GM23338 (cell line): ENCODE measurements around the gene AMFR. TPM values are rescaled to one million over a fixed set of nuclear protein-coding genes. Genes with fewer than 3 reads are reported as not detected.

ENCODE experiments used
- ATAC-seq: fragments of 200-7000 bp; cut with Tn5 transposase; 3 replicates; pipeline ENCODE4 v1.9.1; 2020
- DNase-seq: peaks from one replicate; pipeline ENCODE4 v3.0.0-alpha.2; 2015; ENCODE audit warnings: low spot score
- H2AFZ ChIP-seq: fragments of 200-600 bp; sonication (generic); 2 replicates; pipeline ENCODE4 v1.8.0; 2016; ENCODE audit warnings: antibody characterized with exemption, mild to moderate bottlenecking, moderate library complexity
- H3F3A ChIP-seq: fragments of 200-600 bp; sonication (generic); replicated peaks from 2 replicates; pipeline ENCODE4 v1.8.0; 2017; ENCODE audit warnings: antibody characterized with exemption, mixed run types, low read depth
- H3K27ac ChIP-seq: fragments of 200-600 bp; sonication (generic); 2 replicates; pipeline ENCODE4 v1.6.1; 2016; ENCODE audit warnings: low read depth
- H3K27me3 ChIP-seq: fragments of 200-600 bp; sonication (generic); 2 replicates; pipeline ENCODE4 v1.8.0; 2016; ENCODE audit warnings: mild to moderate bottlenecking, mixed run types, moderate library complexity; ENCODE audit not compliant: insufficient read depth
- H3K36me3 ChIP-seq: fragments of 200-600 bp; sonication (generic); 2 replicates; pipeline ENCODE4 v1.8.0; 2016; ENCODE audit warnings: mild to moderate bottlenecking; ENCODE audit not compliant: insufficient read depth
- H3K4me1 ChIP-seq: fragments of 200-600 bp; sonication (generic); 2 replicates; pipeline ENCODE4 v1.8.0; 2016; ENCODE audit warnings: mild to moderate bottlenecking, moderate library complexity; ENCODE audit not compliant: insufficient read depth
- H3K4me2 ChIP-seq: fragments of 200-600 bp; sonication (generic); 2 replicates; pipeline ENCODE4 v1.7.1; 2017; ENCODE audit warnings: mixed run types
- H3K4me3 ChIP-seq: fragments of 200-600 bp; sonication (generic); 2 replicates; pipeline ENCODE4 v1.6.1; 2016; ENCODE audit warnings: mixed run types
- H3K79me2 ChIP-seq: fragments of 200-600 bp; sonication (generic); replicated peaks from 2 replicates; pipeline ENCODE4 v1.8.0; 2017; ENCODE audit warnings: mild to moderate bottlenecking; ENCODE audit not compliant: insufficient read depth
- H3K9me2 ChIP-seq: fragments of 200-600 bp; sonication (generic); 2 replicates; pipeline ENCODE4 v1.8.0; 2017; ENCODE audit not compliant: insufficient read depth
- H4K20me1 ChIP-seq: fragments of 200-600 bp; sonication (generic); replicated peaks from 2 replicates; pipeline ENCODE4 v1.8.0; 2017; ENCODE audit warnings: mild to moderate bottlenecking; ENCODE audit not compliant: insufficient read depth
- H3K27ac Mint-ChIP-seq: 2 replicates; pipeline ENCODE4 v1.8.0; 2020; ENCODE audit warnings: inconsistent platforms, mild to moderate bottlenecking, moderate library complexity, mixed read lengths
- H3K27me3 Mint-ChIP-seq: 3 replicates; pipeline ENCODE4 v1.8.0; 2022; ENCODE audit warnings: low read depth, mild to moderate bottlenecking, moderate library complexity, mixed read lengths, inconsistent platforms; ENCODE audit not compliant: insufficient read depth, poor library complexity
- H3K36me3 Mint-ChIP-seq: 3 replicates; pipeline ENCODE4 v1.8.0; 2021; ENCODE audit warnings: low read depth, mild to moderate bottlenecking, inconsistent platforms, moderate library complexity, mixed read lengths
- H3K4me1 Mint-ChIP-seq: 3 replicates; pipeline ENCODE4 v1.8.0; 2020; ENCODE audit warnings: mild to moderate bottlenecking, inconsistent platforms, mixed read lengths
- H3K4me3 Mint-ChIP-seq: 3 replicates; pipeline ENCODE4 v1.8.0; 2021; ENCODE audit warnings: moderate library complexity, mild to moderate bottlenecking, inconsistent platforms, mixed read lengths
- H3K9me3 Mint-ChIP-seq: 3 replicates; pipeline ENCODE4 v1.8.0; 2020; ENCODE audit warnings: moderate library complexity, mild to moderate bottlenecking, inconsistent platforms, mixed read lengths
- CREB1 ChIP-seq: fragments of 250-450 bp; sonication (Bioruptor Pico); IDR thresholded peaks from 2 replicates; pipeline ENCODE4 v1.5.0; 2020; ENCODE audit warnings: low read depth, mild to moderate bottlenecking, moderate library complexity
- CTCF ChIP-seq, 2 experiments: fragments of 200-600 bp in 1 of 2; sonication (generic) in 1 of 2; conservative IDR thresholded peaks; 2 replicates each; pipeline versions ENCODE4 v1.5.1 to v1.6.1; 2016 to 2017; ENCODE audit warnings: antibody characterized with exemption in 2 of 2, low read depth in 2 of 2, mild to moderate bottlenecking in 2 of 2, moderate library complexity in 1 of 2
- ETS1 ChIP-seq: IDR thresholded peaks from 2 replicates; pipeline ENCODE4 v1.6.1; 2016; ENCODE audit warnings: antibody characterized with exemption
- EZH2phosphoT487 ChIP-seq: fragments of 200-600 bp; sonication (generic); IDR thresholded peaks from one replicate; pipeline ENCODE4 v1.8.1; 2018; ENCODE audit warnings: antibody characterized with exemption; ENCODE audit not compliant: unreplicated experiment
- JUNB ChIP-seq: IDR thresholded peaks from one replicate; pipeline ENCODE4 v1.6.1; 2016; ENCODE audit warnings: antibody characterized with exemption; ENCODE audit not compliant: unreplicated experiment
- NANOG ChIP-seq: IDR thresholded peaks from 2 replicates; pipeline ENCODE4 v1.6.1; 2016; ENCODE audit warnings: antibody characterized with exemption, borderline replicate concordance
- POLR2AphosphoS5 ChIP-seq: IDR thresholded peaks from 2 replicates; pipeline ENCODE4 v1.6.1; 2016; ENCODE audit warnings: antibody characterized with exemption, low read depth
- STAT1 ChIP-seq: IDR thresholded peaks from one replicate; pipeline ENCODE4 v1.6.1; 2016; ENCODE audit warnings: antibody characterized with exemption; ENCODE audit not compliant: unreplicated experiment
- ZNF114 ChIP-seq: fragments of 250-450 bp; sonication (Bioruptor Pico); IDR thresholded peaks from 2 replicates; pipeline ENCODE4 v1.5.0; 2020; ENCODE audit warnings: mild to moderate bottlenecking, moderate library complexity
- ZNF331 ChIP-seq: fragments of 250-450 bp; sonication (Bioruptor Pico); IDR thresholded peaks from 2 replicates; pipeline ENCODE4 v1.5.0; 2020; ENCODE audit warnings: low read depth, mild to moderate bottlenecking, moderate library complexity
- polyA plus RNA-seq: library from polyadenylated mRNA; unstranded; fragments of >200 nt; fragmentation: Nextera tagmentation; extraction: Ambion mirVana; gene quantifications from 2 replicates; pipeline ENCODE4 v1.2.1, GENCODE V29; 2016
- total RNA-seq: library from RNA; depleted of rRNA; stranded (reverse); fragments of >200 nt; shearing (Covaris generic); gene quantifications from 2 replicates; pipeline ENCODE4 v1.2.3, GENCODE V29; 2014

The AMFR gene
- total and polyA plus RNA-seq, 2 experiments from 2014 or later = 9.0 to 41.1 TPM

- TF ChIP-seq ETS1 (no peak), EZH2phosphoT487 (no peak), CTCF (conservative IDR thresholded peaks at IDR 0.05; ENCODE audit: low read depth in 2 of 2) (no peak), NANOG (no peak), STAT1 (no peak), ZNF331 (no peak)
Measured at GRCh38 chr16:56424404-56424764, 961 bp downstream of the AMFR start (continued).

GRCh38 chr16:56423584-56424403, 1.6 kb downstream of the AMFR start:
- Mint-ChIP-seq H3K36me3 (no peaks in the 10 kb centered on the region), H3K4me1 (peaks cover 38% of the 10 kb centered on the region), H3K27me3 (peaks cover 19% of the 10 kb centered on the region), H3K4me3 (peak overlapping the region; percentile 94), H3K27ac (no peak overlapping the region; the same call in 1 of the 2 replicates), H3K9me3 (no peaks in the 10 kb centered on the region)
- H2AFZ ChIP-seq = no peak overlapping the region; the same call in 1 of the 2 replicates
- TF ChIP-seq EZH2phosphoT487 (no peak), JUNB (no peak), ETS1 (no peak), CREB1 (CRISPR knock-in tag) (no peak), POLR2AphosphoS5 (no peak), ZNF114 (CRISPR knock-in tag) (no peak)
- no peaks in the 10 kb centered on the region for H3K36me3 ChIP-seq
- H3K27ac ChIP-seq = no peak overlapping the region
- peaks cover 28% of the 10 kb centered on the region for H3K4me1 ChIP-seq
- H3K79me2 ChIP-seq = peaks cover 55% of the 10 kb centered on the region
- H3K27me3 ChIP-seq = peaks cover 15% of the 10 kb centered on the region
- ATAC-seq (no peak), DNase-seq (no peak)
- H3K4me3 ChIP-seq = peak overlapping the region; percentile 71
- peaks cover 3% of the 10 kb centered on the region; the same call in 1 of the 2 replicates for H3K9me2 ChIP-seq
- H3K4me2 ChIP-seq = peak overlapping the region; percentile 87
- H4K20me1 ChIP-seq = peaks cover 26% of the 10 kb centered on the region
- H3F3A ChIP-seq = peaks cover 7% of the 10 kb centered on the region
